ENCODE measurements around the gene FAM168A. TPM values are rescaled to one million over a fixed set of nuclear protein-coding genes. Genes with fewer than 3 reads are reported as not detected.

Gene FAM168A
- polyA plus RNA-seq, 1 donor (not counting 4 experiments of a cell fraction or from before 2014, with no cell fraction given), result 11.8 TPM

- Histone ChIP-seq H3K79me2 (ENCODE audit: control insufficient read depth, insufficient read depth, low read length) (no peaks in the 10 kb centered on the region), H3K4me1 (ENCODE audit: control insufficient read depth, extremely low read depth, insufficient read depth, low read length) (no peaks in the 10 kb centered on the region), H3K4me3 (ENCODE audit: control insufficient read depth in 2 of 3, extremely low read depth in 1 of 3, insufficient read depth in 2 of 3, low read depth in 1 of 3, low read length in 3 of 3) (no peak overlapping the region), H3K9me1 (ENCODE audit: control insufficient read depth, extremely low read depth, insufficient read depth, low read length) (no peaks in the 10 kb centered on the region), H4K20me1 (ENCODE audit: control insufficient read depth, extremely low read depth, insufficient read depth, low read length) (no peaks in the 10 kb centered on the region), H3K36me3 (ENCODE audit: control insufficient read depth in 2 of 2, extremely low read depth in 1 of 2, insufficient read depth in 2 of 2, low read length in 2 of 2) (no peaks in the 10 kb centered on the region), H3K9ac (ENCODE audit: control insufficient read depth, extremely low read depth, insufficient read depth, low read length) (no peak overlapping the region), H3K9me3 (ENCODE audit: control insufficient read depth, low read depth, low read length) (no peaks in the 10 kb centered on the region), H3K4me2 (ENCODE audit: control insufficient read depth, extremely low read depth, insufficient read depth, low read depth, low read length) (no peak overlapping the region), H3K27me3 (ENCODE audit: control insufficient read depth, extremely low read depth, insufficient read depth, low read length) (no peaks in the 10 kb centered on the region), H3K27ac (ENCODE audit: control insufficient read depth, insufficient read depth, low read length) (no peak overlapping the region), H2AFZ (ENCODE audit: control insufficient read depth, low read length) (no peak overlapping the region)
- dilution Hi-C loops (cut with MboI; ENCODE audit: extremely low pct_ligation_motif_present, low sequenced_read_pairs), result no loop called here
- FAIRE-seq, result no peak
- no peak for TF ChIP-seq EZH2 (IDR thresholded peaks at IDR 0.05; ENCODE audit: low read length)
- TF ChIP-seq CTCF (optimal IDR thresholded peaks at IDR 0.05 in 1 of 3, IDR thresholded peaks at IDR 0.05 in 1 of 3, conservative IDR thresholded peaks at IDR 0.05 in 1 of 3; ENCODE audit: extremely low read depth in 1 of 3, insufficient read depth in 2 of 3, low read length in 3 of 3), result no peak
- DNase-seq (ENCODE audit: low read depth, low spot score), result no peak
Observed at GRCh38 chr11:73513707-73514106, 84.2 kb downstream of the FAM168A start.

GRCh38 chr11:73510877-73511276, 87.0 kb downstream of the FAM168A start:
- DNase-seq (ENCODE audit: low read depth, low spot score), result no peak
- no peaks in the 10 kb centered on the region for H3K79me2 ChIP-seq (ENCODE audit: control insufficient read depth, insufficient read depth, low read length)
- H3K4me2 ChIP-seq (ENCODE audit: control insufficient read depth, extremely low read depth, insufficient read depth, low read depth, low read length), result no peak overlapping the region
- H3K36me3 ChIP-seq (ENCODE audit: control insufficient read depth in 2 of 2, extremely low read depth in 1 of 2, insufficient read depth in 2 of 2, low read length in 2 of 2), result no peaks in the 10 kb centered on the region
- H3K9me1 ChIP-seq (ENCODE audit: control insufficient read depth, extremely low read depth, insufficient read depth, low read length), result no peaks in the 10 kb centered on the region
- H2AFZ ChIP-seq (ENCODE audit: control insufficient read depth, low read length), result no peak overlapping the region
- no peaks in the 10 kb centered on the region for H3K27me3 ChIP-seq (ENCODE audit: control insufficient read depth, extremely low read depth, insufficient read depth, low read length)
- TF ChIP-seq CTCF (optimal IDR thresholded peaks at IDR 0.05 in 1 of 3, IDR thresholded peaks at IDR 0.05 in 1 of 3, conservative IDR thresholded peaks at IDR 0.05 in 1 of 3; ENCODE audit: extremely low read depth in 1 of 3, insufficient read depth in 2 of 3, low read length in 3 of 3), result no peak
- no peak for TF ChIP-seq EZH2 (IDR thresholded peaks at IDR 0.05; ENCODE audit: low read length)
- dilution Hi-C loops (cut with MboI; ENCODE audit: extremely low pct_ligation_motif_present, low sequenced_read_pairs), result no loop called here
- no peak overlapping the region for H3K4me3 ChIP-seq (ENCODE audit: control insufficient read depth in 2 of 3, extremely low read depth in 1 of 3, insufficient read depth in 2 of 3, low read depth in 1 of 3, low read length in 3 of 3)
- no peaks in the 10 kb centered on the region for H3K4me1 ChIP-seq (ENCODE audit: control insufficient read depth, extremely low read depth, insufficient read depth, low read length)
- no peaks in the 10 kb centered on the region for H4K20me1 ChIP-seq (ENCODE audit: control insufficient read depth, extremely low read depth, insufficient read depth, low read length)
- no peak for FAIRE-seq
- no peak overlapping the region for H3K27ac ChIP-seq (ENCODE audit: control insufficient read depth, insufficient read depth, low read length)
- H3K9me3 ChIP-seq (ENCODE audit: control insufficient read depth, low read depth, low read length), result no peaks in the 10 kb centered on the region
- H3K9ac ChIP-seq (ENCODE audit: control insufficient read depth, extremely low read depth, insufficient read depth, low read length), result no peak overlapping the region

All from keratinocyte (primary cell).